Measurements from ENCODE around the gene ITPK1.
"Not testable (repeated sequence)": the region's sequence is repeated elsewhere in the genome, so short reads cannot be mapped to it uniquely, and the experiment has no call there.

The ITPK1 gene

DNA sequence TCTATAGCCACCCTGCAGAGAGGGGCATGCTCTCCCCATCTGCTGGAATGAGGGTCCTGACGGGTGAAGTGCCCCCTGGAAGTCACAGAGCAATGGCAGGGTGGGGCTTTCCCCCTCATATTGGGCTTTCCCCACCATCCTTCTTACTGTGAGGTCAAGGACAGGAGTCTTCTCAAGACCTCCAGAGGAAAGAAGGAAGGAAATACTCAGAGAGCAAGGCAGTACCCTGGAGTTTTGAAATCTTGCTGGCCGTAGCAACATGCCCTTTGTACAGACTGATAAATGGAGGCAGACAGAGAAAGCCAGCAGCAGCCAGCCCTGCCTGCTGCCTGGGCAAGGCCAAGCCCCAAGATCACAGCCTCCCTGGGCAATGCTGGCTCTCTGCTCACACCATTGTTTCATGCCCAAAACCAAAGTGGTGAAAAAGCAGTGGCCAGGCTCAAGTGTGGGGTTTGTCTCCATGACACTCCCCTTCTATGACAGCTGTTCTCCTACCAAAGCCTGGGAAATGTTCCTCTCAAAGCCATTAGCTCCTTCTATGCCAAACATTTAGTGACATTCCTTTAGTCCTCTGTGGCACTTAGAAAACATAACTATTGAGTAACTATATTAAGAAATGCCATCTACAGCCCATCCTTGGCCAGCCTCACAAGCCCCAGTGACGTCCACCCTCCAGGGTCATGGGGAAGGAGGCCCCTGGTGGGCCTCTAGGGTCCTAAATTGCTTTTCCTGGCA, 13.2 kb upstream of the ITPK1 start:
- DNase-seq, result no peak

GRCh38 chr14:93126111-93126510, 10.4 kb upstream of the ITPK1 start:
- DNase-seq, result no peak

DNA sequence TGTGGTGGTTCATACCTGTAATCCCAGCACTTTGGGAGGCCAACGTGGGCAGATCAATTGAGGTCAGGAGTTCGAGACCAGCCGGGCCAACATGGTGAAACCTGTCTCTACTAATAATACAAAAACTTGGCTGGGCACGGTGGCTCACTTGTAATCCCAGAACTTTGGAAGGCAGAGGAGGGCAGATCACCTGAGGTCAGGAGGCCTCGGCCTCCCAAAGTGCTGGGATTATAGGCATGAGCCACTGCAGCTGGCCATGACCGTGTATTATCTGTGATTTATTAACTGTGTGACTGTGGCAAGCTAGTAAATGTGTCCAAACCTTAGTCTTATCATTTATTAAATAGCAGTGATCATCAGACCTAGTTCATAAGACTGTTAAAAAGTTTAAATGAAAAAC, 7.1 kb upstream of the ITPK1 start:
- DNase-seq, result no peak

DNA sequence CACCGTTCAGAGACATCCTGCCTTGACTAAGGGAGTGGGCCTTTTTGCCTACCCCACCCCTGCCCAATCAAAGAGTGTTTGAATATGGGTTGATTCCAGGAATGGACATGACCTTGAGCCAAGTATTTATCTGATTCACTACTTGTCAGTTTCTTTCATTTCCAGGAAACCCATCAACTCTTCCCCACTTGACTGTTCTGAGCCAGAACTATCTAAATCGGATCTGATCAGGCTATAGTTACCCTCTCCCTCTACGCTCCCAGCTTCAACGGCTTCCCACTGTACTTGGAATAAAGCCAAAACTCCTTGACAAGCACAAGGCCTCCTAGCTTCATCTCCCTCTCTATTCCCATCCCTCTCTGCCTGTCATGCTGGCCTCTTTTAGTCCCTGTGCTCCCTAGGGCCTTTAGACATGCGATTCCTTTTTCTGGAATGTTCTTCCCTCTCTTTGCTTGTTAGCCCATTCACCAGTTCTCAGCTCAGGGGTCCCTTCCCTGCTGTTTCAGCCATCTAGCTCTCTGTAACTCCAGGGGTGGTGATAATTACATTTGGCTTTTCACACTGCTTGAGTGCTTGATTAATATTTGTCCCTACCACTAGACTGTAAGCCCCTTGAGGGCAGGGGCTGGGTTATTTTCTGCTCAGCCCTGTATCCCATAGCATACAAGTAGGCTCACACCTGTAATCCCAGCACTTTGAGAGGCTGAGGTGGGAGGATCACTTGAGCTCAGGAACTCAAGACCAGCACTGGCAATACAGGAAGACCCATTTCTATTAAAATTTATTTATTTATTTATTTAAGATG, 5.5 kb upstream of the ITPK1 start:
- DNase-seq, result no peak

GRCh38 chr14:93120517-93120916, 4.8 kb upstream of the ITPK1 start:
- DNase-seq, result no peak

GRCh38 chr14:93116676-93117200, 1.0 kb upstream of the ITPK1 start:
- no peak for DNase-seq

DNA sequence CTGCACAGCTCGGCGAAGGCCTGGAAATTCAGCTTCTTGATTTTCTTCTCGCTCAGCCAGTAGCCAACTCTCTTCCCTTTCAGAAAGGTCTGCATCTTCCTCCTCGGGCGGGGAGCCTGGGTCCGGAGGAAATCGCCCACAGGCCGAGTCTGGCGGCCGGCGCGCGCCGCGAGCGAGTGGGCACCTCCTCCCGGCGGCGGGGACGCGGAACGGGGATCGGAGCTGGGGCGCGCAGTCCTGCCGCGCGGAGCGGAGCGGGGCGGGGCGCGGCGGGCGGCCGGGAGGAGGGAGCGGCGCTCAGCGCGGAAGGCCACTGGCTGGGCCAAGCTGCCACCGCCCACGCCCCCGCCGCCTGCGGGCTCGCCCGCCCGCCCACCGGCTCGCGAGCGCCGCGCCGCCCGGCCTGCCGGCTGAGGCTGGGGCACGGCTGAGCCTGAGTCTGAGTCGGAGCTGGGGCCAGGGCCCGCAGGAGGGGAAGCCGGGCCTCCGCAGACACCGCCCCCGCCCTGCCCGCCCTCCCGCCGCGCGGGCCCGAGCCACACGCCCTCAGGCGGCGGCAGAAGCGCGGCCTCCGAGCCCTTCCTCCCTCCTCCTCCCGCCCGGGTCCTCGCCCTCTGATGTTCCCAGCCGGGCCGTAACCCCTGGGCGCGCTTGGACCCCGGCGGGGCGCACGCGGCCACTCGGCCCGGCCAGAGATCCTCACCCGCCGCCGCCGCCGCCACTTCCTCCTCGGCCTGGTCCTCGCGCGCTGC, 480 bp downstream of the ITPK1 start:
- peak; percentile 82 for DNase-seq

GRCh38 chr14:93114713-93115068, 1.0 kb downstream of the ITPK1 start:
- DNase-seq, result no peak

DNA sequence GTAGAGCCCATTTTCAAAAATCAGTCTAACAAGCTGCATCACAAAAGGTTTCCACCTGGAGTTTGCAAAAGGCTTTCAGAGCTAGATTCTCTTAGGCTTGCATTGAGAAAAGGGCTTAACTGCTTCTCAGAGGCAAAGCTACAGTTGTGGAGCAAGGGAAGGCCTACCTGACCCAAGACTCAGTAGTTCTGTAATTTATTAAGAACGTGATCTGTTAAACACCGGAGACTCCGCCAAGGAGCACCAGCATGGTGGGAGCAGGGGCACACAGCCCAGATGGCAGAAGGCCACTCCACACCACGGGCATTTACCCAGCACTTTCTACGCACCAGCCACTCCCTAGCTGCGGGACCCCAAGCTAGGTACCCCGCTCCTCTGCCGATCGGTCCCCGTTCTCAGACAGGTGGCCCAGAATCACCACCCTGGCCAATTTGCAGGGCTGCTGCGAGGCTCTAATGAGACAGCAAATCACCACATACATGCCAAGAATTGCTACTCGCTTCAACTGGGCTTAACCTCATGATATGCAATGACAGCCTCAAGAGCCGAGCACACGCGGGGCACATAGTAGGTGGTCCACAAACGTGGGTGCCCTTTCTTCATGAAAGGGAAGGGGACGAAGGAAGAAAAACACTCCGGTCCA, 1.5 kb downstream of the ITPK1 start:
- DNase-seq, result no peak

DNA sequence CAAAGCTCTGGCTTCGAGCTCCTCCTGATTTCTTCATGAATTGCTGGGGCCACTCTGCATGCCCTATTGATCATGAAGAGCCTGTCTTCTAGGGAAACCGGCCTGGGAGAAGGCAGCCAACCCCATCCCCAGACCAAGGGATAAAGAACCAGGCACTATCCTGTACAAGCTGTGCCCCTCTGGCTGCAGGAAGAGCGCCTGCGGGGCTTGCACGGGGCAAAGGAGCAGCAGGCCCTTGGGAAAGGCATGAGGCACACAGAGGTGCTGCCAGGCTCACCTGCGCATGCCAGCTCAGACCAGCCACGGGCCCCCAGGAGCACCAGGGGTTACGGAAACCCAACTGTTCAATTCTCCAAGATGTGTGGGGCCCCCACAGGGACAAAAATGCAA, 2.1 kb downstream of the ITPK1 start:
- no peak for DNase-seq

DNA sequence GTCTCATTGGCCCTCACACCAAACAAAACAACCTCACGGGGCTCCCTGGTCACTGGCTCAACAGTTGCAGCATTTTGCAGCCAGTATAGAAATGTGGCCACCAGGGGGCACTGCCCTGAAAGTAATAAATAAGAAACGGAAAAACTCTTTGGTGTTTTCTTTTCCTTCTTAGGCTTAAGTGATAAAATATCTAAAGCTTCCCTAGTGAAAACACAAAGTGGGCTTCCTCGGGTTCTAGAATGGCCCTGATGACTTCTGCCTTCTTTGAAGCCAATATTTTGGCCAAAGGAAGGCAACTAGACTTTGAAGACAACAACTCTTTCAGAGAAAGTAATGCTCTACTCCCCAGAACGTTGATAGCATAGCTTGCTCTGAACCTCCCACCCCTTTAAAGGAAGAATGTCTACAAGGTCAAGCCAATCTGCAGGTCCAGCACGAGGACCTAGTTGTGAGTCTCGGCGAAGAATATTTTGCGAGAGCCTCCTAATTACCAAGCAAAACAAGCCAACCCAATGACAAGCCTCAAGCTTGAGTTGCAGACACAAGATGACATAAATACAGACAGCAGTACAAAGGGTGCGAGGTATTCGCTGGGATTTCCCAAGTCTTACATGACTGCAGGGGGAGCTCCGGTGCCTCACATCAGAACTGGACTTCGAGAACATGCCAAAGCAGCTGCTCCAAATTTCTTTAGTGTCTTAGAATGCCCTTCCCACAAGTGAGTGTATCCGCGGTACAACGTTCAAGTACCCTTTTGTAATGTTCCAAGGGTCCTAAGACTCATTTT, 2.6 kb downstream of the ITPK1 start:
- DNase-seq, result peak; percentile 80

- not testable (repeated sequence) for DNase-seq
Observed at GRCh38 chr14:93111541-93111940, 4.2 kb downstream of the ITPK1 start.

DNA sequence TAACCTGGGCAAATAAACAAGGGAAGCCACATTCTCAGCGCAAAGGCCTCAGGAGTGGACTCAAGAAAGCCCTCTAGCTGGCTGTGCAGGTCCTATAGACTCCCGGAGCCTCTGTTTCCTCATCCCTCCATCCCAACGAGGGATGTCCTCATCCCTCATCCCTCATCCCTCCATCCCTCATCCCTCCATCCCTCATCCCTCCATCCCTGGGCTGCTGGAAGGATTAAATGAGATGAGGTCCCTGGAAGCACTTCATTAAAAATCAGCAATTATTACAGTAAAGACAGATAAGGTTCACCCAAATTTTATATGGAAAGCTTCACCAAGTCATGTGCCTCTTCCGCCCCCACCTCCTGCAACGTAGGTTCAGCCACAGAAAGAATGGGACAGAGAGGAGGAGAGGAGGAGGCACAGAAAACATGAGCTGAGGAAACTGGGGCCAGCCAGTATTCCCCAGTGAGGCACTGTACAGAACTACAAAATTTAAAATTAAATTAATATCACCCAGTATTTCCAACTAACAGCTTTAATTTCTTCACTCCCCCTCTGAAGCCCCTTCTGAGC, 4.8 kb downstream of the ITPK1 start:
- DNase-seq, result no peak

GRCh38 chr14:93109572-93110481, 5.9 kb downstream of the ITPK1 start:
- DNase-seq, result no peak

- DNase-seq, result no peak
Observed at GRCh38 chr14:93108105-93108504, 7.6 kb downstream of the ITPK1 start.

- no peak for DNase-seq
Observed at GRCh38 chr14:93107453-93107852, 8.3 kb downstream of the ITPK1 start.

GRCh38 chr14:93106541-93107156, 9.1 kb downstream of the ITPK1 start:
- no peak for DNase-seq

DNA sequence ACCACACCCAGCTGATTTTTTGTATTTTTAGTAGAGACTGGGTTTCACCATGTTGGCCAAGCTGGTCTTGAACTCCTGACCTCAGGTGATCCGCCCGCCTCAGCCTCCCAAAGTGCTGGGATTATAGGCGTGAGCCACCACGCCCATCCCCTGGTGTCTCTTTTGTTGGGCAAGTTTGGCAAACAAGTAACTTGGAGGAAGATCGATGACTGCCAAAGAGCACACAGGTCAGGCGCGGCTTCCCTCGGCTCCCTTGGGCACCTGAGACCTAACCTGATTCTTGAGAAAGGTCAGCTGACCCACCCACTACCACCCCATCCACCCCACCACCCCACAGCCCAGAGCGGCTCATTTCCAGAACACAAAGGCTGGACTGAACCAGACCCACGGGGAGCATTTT, 9.9 kb downstream of the ITPK1 start:
- DNase-seq, result not testable (repeated sequence)

GRCh38 chr14:93105362-93105761, 10.4 kb downstream of the ITPK1 start:
- DNase-seq, result no peak

DNA sequence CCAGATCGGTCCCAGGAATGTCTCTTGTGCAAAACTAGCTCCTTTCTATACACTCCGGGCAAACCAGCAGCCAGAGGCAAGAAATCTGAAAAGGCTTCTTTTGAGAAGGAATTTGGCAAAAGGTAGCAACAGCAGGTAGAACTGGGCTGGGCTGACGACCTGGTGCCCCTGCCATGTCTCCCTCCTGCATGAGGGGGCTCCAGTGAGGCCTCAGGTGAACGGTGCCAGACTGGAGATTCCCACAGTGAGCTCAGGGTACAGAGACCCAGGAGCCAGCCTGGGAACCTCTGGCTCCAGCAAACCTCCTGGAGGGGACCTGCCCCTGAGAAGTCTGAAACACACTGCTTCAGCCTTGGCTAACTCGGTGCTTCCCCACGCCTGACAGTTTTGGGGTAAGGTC, 10.8 kb downstream of the ITPK1 start:
- no peak for DNase-seq
